NCI-H82 treated with DMSO at 0.1 percent for 48 hours (cell line): ENCODE measurements around the gene SNCB.

Experiments used
- DNase-seq: peaks from one replicate; lab custom pipeline; 2025; ENCODE audit not compliant: unreplicated experiment; lab: John Stamatoyannopoulos, UW

Gene SNCB

DNA sequence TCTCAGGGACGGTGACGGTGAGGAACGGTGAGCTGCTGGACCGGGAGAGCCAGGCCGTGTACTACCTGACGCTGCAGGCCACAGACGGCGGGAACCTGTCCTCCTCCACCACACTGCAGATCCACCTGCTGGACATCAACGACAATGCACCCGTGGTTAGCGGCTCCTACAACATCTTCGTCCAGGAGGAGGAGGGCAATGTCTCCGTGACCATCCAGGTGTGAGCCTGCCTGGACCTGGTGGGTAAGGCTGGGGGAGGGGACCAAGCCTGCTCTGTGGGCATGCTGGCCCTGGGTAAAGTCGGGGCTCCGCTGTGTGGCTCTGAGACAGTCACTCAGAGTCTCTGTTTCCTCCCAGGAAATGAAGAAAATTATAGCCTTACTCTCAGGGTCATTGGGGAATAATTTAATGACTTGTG is 51.9 kb downstream of the SNCB start:
- DNase-seq, result no peak

DNA sequence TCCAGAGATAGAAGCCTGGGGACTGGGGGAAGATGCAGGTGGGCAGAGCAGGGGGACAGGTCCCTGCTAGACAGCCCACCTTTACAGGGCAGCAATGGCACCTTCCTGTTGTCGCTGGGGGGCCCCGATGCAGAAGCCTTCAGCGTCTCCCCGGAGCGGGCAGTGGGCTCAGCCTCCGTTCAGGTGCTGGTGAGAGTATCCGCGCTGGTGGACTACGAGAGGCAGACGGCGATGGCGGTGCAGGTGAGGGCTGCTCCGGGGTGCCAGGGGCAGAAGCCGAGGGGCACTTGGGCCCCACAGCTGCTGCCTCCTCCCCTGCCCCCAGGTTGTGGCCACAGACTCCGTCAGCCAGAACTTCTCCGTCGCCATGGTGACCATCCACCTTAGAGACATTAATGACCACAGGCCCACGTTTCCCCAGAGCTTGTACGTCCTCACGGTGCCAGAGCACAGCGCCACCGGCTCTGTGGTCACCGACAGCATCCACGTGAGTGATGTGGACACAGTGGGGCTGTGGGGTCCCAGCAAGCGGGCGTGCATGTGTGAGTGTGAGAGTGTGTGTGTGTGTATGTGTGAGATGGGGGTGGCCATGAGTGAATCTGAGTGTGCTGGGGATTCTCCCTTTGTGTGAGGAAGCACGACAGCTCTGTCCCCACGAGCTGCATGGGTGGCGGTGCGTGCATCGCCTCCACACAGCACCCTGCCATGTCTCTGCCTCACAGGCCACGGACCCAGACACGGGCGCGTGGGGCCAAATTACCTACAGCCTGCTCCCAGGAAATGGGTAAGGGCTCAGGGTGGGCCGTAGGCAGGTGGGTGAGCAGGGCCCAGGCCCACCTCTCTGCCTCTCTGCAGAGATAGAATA is 52.8 kb downstream of the SNCB start:
- DNase-seq, result no peak

DNA sequence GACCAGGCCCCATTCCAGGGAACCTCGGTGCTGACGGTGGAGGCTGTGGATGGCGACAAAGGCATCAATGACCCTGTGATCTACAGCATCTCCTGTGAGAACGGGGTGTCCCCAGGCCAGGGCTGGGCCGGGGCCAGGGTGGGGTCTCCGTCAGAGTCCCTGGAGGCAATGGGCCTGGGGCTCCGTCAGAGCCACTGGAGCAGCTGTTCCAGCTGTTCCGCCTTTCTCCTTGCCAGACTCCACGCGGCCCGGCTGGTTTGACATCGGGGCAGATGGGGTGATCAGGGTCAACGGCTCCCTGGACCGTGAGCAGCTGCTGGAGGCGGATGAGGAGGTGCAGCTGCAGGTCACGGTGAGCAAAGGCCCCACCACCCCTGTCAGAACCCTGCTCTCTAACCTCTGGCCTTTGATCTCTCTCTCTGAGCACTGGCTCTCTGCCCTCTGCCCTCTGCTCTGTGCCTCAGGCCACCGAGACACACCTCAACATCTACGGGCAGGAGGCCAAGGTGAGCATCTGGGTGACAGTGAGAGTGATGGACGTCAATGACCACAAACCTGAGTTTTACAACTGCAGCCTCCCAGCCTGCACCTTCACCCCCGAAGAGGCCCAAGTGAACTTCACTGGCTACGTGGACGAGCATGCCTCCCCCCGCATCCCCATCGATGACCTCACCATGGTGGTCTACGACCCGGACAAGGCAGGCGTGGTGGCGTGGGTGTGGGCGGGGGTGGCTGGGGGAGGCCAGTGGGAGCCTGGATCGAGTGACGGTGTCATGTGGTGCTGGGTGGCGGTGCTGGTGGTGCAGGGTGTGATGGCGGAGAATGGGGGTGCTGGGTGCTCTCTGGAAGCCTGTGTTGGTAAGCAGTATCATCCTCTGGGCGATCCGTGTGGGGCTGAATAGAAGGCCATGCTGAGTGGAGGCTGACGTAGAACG is 54.6 kb downstream of the SNCB start:
- no peak for DNase-seq

DNA sequence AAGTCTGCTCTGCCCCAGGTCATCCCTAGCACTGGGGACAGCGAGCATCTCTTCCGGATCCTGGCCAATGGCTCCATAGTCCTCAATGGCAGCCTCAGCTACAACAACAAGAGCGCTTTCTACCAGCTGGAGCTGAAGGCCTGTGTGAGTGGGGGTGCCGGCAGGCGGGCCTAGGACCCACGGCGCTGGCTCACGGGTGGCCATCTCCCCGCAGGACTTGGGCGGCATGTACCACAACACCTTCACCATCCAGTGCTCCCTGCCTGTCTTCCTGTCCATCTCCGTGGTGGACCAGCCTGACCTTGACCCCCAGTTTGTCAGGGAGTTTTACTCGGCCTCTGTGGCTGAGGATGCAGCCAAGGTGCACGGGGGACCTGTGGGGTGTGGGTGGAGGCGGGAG is 55.3 kb downstream of the SNCB start:
- DNase-seq, result no peak

DNA sequence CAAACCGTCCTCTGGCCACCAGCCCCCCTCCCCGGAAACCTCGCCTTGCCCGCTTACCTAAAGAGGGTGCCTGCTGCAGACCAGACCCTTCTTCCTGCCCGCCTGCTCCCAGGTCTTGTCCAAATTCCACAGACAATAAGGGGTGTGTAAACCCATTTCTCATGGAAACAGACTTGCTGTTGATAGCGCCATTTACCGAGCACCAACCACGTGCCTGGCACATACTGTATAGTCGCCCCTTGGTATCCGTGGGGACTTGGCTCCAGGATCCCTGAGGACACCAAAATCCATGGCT is 56.1 kb downstream of the SNCB start:
- no peak for DNase-seq

DNA sequence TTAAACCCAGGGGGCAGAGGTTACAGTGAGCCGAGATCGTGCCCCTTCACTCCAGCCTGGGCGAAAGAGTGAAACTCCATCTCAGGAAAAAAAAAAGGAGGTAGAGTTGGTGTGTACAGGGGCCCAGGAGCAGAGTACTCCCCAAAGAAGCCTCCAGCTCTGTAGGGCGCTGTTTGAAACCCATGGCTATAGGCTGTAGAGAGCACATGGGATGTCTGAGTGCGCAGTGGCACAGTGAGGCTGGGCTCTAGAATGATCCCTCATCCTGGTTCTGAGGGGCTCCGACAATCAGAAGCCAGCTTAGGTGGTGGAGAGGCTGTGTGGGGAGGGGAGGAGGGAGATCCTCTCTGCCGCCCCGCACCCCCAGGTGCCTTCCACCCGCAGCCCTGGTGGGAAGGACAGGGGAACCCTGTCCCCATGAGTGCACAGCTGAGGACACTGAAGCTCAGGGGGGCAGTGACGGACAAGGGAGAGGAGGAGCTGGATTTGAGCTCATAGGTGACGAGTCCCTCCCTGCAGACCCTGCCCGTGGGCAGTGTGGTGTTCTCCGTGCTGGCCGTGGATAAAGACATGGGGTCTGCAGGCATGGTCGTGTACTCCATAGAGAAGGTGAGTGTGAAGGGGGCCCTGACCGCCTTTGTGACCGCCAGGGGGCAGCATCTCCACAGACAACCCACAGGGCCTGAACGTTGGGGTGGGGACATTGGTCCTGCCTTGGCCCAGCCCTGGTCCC is 56.6 kb downstream of the SNCB start:
- DNase-seq, result peak; percentile 27
